Stimulated activated CD4-positive, alpha-beta T cell treated with anti-CD3 and anti-CD28 coated beads, Interleukin-12 subunit alpha, Interleukin-12 subunit beta, amount 100 ng/mL, for 48 hours (primary cell): ENCODE measurements around the gene COG3.

ENCODE experiments used
- DNase-seq, 3 donors: peaks; one replicate each; pipeline ENCODE4 v3.0.0-alpha.2; 2020; ENCODE audit warnings: low read depth in 2 of 3, low spot score in 1 of 3

COG3 gene

DNA sequence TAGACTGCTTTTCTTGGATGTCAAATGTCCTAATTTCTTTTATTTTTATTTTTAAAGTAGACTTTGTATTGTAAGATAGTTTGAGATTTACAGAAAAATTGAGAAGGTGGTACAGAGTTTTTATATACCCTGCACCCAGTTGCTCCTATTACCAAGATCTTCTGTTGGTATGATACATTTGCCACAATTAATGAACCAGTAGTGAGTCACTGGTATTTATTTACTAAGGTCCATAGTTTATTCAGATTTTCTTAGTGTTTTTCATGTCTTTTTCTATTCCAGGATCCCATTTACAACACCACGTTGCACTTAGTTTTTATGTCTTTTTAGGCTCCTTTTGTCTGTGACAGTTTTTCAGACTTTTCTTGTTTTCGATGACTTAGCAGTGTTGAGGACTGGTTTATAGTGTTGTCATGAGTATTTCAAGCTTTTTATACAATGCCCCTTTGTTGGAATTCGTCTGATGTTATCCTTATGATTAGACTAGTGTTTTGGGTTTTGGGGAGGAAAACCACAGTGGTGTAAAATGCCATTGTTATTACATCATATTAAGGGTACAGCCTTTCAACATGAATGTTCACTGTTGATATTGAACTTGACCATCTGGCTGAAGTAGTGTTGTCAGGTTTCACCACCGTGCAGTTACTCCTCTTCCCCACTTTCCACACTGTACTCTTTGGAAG, 35.9 kb downstream of the COG3 start:
- DNase-seq, result no peak

DNA sequence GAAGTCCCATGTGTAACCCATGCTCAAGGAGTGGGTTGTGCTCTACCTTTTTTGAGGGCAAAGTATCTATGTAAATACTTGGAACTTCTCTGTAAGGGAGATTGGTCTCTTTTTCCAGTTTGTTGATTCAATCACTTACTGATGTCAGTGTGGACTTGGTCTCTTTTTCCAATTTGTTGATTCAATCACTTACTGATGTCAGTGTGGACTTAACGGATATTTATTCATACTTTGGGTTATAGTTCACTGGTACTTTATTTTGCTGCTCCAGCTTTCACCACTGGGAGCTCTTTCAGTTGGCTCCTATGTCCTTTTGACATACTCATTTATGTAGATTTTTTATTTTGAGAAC, 36.4 kb downstream of the COG3 start:
- DNase-seq, result no peak

GRCh38 chr13:45503658-45504057, 38.9 kb downstream of the COG3 start:
- no peak for DNase-seq

- no peak for DNase-seq
Measured at GRCh38 chr13:45506811-45507210, 42.1 kb downstream of the COG3 start.

- no peak for DNase-seq
Measured at GRCh38 chr13:45508776-45509175, 44.0 kb downstream of the COG3 start.

DNA sequence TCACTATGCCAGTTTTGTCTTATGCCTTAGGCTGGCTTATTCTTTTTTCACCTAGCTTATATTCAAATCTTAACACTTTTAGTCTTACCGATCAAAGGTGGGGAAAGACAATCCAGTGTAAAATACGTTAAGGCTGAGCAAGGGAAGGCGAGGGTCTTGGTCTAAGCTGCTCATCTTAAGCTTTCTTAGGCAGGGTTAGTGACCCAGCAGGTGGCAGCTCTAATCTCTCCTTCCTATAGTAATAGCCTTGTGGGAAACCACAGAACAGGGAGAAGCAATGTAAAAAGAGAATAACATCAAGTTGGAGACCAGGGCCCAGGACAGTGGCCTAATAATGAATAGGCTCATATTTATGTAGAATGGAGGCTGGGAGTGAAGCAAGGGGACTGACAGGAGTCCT, 45.9 kb downstream of the COG3 start:
- no peak for DNase-seq

GRCh38 chr13:45511310-45512097, 46.8 kb downstream of the COG3 start:
- DNase-seq, result peak in 1 of 3 donors; percentile 31

DNA sequence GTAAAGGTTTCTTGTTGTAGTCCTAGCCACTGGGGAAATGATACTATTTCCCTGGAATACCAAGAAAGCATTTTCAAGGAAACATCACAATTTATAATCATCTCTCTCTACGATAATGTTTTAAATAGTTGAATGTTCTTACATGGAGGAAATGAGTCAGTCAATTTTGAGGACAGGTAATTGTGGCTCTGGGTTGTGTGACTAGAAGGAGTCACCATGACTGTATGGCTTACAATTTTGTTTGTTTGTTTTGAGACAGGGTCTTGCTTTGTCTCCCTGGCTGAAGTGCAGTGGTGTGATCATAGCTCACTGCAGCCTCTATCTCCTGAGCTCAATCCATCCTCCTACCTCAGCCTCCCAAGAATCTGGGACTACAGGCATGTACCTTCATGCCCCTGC, 47.4 kb downstream of the COG3 start:
- DNase-seq, result no peak

DNA sequence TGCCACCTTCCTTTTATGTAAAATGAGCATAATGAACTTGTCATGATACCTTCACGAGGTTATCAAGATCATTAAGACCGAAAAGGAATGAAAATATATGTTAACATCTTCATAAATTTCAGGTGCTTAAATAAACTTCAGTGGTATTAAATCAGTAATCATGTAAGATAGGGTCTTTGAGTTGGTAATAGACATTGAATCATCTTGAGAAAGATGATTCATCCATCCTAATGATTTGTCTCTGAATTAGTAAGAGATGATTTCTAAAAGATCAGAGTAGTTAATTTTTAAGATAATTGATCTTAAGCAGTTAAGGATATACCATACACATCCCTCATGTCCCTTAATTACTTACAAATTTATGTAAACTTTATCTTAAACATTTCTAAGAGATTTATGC, 52.0 kb downstream of the COG3 start:
- DNase-seq, result no peak

GRCh38 chr13:45518525-45519245, 53.9 kb downstream of the COG3 start:
- DNase-seq, result no peak

- DNase-seq, result no peak
Measured at GRCh38 chr13:45519493-45519892, 54.8 kb downstream of the COG3 start.

DNA sequence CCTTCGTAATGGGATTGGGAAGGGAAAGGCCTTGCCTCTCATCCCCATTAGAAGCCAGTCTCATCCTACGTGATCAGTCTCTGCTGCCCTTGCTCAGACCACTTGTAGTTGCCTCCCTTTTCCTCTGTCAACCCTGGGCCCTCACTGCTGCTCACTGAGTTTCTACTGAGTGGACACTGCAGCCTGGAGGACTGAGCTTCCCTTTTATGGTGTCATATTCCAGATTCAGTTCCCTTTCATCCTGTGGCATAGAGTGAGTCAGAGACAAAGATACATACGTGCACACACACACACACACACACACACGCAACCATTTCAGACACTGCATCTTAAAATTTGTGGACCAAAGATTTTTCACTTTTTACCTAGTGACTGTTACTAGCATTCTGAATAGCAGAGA, 56.6 kb downstream of the COG3 start:
- no peak for DNase-seq

DNA sequence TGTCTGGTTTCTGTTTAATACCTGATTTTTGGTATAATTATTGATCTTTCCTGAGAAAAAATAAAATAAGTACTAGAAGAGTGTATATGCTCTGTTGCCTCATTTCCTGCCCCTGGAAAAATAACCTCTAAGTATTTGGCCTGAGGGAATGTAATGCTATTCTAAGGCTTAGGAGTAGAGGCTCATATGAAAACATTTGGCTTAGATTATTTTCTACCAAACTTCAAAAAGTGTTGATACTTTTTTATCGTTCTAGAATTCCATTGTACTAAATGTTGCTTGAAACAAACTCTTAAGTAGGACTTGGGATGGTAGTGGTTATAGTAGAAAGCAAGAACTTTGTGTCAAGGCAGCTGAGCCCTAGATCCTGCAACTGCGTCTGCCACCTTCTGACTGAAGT, 57.8 kb downstream of the COG3 start:
- no peak for DNase-seq

GRCh38 chr13:45527699-45528462, 63.1 kb downstream of the COG3 start:
- DNase-seq, result no peak

GRCh38 chr13:45529758-45530157, 65.0 kb downstream of the COG3 start:
- DNase-seq, result no peak

GRCh38 chr13:45534604-45535003, 69.9 kb downstream of the COG3 start:
- DNase-seq, result no peak

- DNase-seq, result no peak
Measured at GRCh38 chr13:45536224-45536623, 71.5 kb downstream of the COG3 start.

DNA sequence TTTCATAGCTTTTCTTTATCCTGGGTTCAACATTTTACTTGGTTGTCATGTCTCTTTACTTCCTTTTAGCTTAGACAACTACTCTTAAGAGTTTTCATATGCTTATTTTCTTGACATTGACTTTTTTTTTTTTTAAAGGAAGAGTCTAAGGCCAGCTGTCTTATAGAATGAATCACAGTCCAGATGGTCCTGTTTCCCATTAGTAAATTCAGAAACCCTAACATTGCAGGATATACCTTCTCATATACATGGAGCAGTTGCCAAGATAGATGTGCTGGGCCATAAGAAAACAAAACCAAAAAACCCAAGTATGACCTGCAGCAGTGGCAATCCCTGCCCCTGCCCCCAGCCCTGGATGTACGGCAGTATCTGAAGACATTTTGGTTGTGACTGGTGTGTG, 72.8 kb downstream of the COG3 start:
- no peak for DNase-seq

DNA sequence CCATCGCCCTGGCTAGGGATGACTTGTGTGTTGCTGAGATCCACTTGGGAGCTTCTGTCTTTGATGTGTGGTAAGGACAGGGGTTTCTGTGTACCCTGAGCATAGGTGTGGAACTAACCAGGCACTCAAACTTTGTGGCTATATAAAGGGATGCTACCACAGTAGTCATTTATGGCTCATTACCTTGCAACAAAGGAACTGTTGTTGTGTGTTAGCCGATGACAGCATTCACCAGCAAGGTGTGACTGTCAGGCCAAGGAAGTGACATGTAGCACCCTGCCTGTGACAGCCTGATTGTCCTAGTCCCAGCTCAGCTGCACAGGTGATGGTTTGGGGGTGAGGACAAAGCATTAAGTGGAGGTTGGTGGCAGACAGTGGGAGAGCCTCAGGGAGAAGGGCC, 73.6 kb downstream of the COG3 start:
- DNase-seq, result no peak

- no peak for DNase-seq
Measured at GRCh38 chr13:45540195-45540594, 75.5 kb downstream of the COG3 start.

GRCh38 chr13:45540864-45541263, 76.1 kb downstream of the COG3 start:
- no peak for DNase-seq

DNA sequence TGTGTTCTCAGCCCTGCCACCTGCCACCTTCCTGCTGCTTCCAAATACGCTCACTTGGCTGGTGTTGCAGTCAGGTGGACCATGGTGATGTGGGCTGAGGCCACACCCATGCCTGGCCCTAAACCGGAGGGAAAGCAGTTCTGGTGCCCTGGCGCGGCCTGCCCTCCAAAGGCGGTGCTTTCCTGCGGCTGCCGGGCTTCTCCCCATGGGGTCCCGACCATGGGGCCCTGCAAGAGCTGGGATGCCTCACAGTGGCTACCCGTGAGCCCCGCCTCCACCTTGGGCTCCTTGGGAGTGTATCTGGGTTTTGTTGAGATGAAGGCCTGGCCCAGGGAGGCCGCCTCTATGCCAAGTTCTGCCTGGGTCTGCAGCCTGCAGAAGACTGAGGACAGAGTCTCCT, 77.1 kb downstream of the COG3 start:
- DNase-seq, result no peak
